ENCODE results near the gene DOCK4.

Gene DOCK4

GRCh38 chr7:111796671-111797070 is 409.5 kb downstream of the DOCK4 start:
- peak; percentile 2 for DNase-seq

- DNase-seq = no peak
These were observed 416.3 kb downstream of the DOCK4 start for GRCh38 chr7:111789870-111790269.

GRCh38 chr7:111789048-111789320 is 417.2 kb downstream of the DOCK4 start:
- no peak for DNase-seq

- no peak for DNase-seq
These were observed 417.7 kb downstream of the DOCK4 start for GRCh38 chr7:111788286-111789047.

- DNase-seq = no peak
These were observed 418.5 kb downstream of the DOCK4 start for GRCh38 chr7:111787741-111788140.

GRCh38 chr7:111787099-111787498 is 419.1 kb downstream of the DOCK4 start:
- DNase-seq = no peak

- DNase-seq = no peak
These were observed 421.1 kb downstream of the DOCK4 start for GRCh38 chr7:111785076-111785475.

- DNase-seq = no peak
These were observed 421.9 kb downstream of the DOCK4 start for GRCh38 chr7:111784296-111784695.

GRCh38 chr7:111783854-111784253 is 422.3 kb downstream of the DOCK4 start:
- no peak for DNase-seq

- DNase-seq = peak; percentile 41
These were observed 425.7 kb downstream of the DOCK4 start for GRCh38 chr7:111780527-111780926.

GRCh38 chr7:111775206-111775605 is 431.0 kb downstream of the DOCK4 start:
- DNase-seq = no peak

GRCh38 chr7:111772716-111773115 is 433.5 kb downstream of the DOCK4 start:
- no peak for DNase-seq

GRCh38 chr7:111771638-111772037 is 434.6 kb downstream of the DOCK4 start:
- DNase-seq = no peak

GRCh38 chr7:111770116-111770515 is 436.1 kb downstream of the DOCK4 start:
- no peak for DNase-seq

GRCh38 chr7:111765751-111766643 is 440.2 kb downstream of the DOCK4 start:
- DNase-seq = no peak

- peak; percentile 9 for DNase-seq
These were observed 442.9 kb downstream of the DOCK4 start for GRCh38 chr7:111763221-111763801.

- DNase-seq = no peak
These were observed 443.4 kb downstream of the DOCK4 start for GRCh38 chr7:111762799-111763198.

GRCh38 chr7:111762211-111762610 is 444.0 kb downstream of the DOCK4 start:
- no peak for DNase-seq

GRCh38 chr7:111760043-111760442 is 446.2 kb downstream of the DOCK4 start:
- no peak for DNase-seq

- no peak for DNase-seq
These were observed 447.9 kb downstream of the DOCK4 start for GRCh38 chr7:111758332-111758731.

- DNase-seq = peak; percentile 42
These were observed 449.5 kb downstream of the DOCK4 start for GRCh38 chr7:111756687-111757178.

- DNase-seq = no peak
These were observed 450.8 kb downstream of the DOCK4 start for GRCh38 chr7:111755383-111755782.

- no peak for DNase-seq
These were observed 452.2 kb downstream of the DOCK4 start for GRCh38 chr7:111753968-111754367.

Measured in MV-4-11 (cell line).